Panc1 (cell line): ENCODE data around the gene ZNF185.

Experiments used
- POLR2AphosphoS5 ChIP-seq: IDR thresholded peaks from 2 replicates; pipeline ENCODE4 v1.6.1; 2012; ENCODE audit warnings: mild to moderate bottlenecking, low read depth, low read length, moderate library complexity
- TF ChIP-seq, protein P1 (sequence below): fragments of 450-650 bp; IDR thresholded peaks from 2 replicates; pipeline ENCODE4 v1.5.1; 2017; ENCODE audit warnings: mild to moderate bottlenecking
- TF ChIP-seq, protein P2 (sequence below), 2 experiments: IDR thresholded peaks; 2 replicates each; pipeline ENCODE4 v1.6.1; 2011 to 2012; ENCODE audit warnings: low read depth in 2 of 2, control low read depth in 1 of 2, low read length in 1 of 2, mild to moderate bottlenecking in 1 of 2, moderate library complexity in 1 of 2; ENCODE audit not compliant: insufficient read depth in 1 of 2

DNA sequence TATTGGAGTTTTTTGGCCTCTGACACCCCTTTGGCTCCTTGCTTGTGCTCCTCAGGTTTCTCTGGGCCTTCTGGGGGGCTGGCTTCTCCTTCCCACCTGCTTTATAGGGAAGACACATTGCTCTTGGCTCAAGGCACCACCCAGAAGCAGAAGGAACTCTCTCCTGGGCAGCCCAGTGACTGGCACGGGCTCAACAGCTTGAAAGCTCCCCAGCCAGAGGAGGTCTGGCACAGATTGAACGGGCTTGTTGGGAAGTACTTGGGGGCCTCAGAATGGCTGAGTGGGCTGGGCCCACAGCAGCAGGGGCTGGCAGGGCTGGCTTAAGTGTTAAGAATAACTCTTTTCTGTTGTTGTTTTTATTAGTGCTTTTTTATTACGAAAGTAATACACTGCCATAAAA is 11.2 kb upstream of the ZNF185 start:
- TF ChIP-seq, protein P1, sequence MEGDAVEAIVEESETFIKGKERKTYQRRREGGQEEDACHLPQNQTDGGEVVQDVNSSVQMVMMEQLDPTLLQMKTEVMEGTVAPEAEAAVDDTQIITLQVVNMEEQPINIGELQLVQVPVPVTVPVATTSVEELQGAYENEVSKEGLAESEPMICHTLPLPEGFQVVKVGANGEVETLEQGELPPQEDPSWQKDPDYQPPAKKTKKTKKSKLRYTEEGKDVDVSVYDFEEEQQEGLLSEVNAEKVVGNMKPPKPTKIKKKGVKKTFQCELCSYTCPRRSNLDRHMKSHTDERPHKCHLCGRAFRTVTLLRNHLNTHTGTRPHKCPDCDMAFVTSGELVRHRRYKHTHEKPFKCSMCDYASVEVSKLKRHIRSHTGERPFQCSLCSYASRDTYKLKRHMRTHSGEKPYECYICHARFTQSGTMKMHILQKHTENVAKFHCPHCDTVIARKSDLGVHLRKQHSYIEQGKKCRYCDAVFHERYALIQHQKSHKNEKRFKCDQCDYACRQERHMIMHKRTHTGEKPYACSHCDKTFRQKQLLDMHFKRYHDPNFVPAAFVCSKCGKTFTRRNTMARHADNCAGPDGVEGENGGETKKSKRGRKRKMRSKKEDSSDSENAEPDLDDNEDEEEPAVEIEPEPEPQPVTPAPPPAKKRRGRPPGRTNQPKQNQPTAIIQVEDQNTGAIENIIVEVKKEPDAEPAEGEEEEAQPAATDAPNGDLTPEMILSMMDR, result no peak
- no peak for TF ChIP-seq POLR2AphosphoS5
- TF ChIP-seq, protein P2, sequence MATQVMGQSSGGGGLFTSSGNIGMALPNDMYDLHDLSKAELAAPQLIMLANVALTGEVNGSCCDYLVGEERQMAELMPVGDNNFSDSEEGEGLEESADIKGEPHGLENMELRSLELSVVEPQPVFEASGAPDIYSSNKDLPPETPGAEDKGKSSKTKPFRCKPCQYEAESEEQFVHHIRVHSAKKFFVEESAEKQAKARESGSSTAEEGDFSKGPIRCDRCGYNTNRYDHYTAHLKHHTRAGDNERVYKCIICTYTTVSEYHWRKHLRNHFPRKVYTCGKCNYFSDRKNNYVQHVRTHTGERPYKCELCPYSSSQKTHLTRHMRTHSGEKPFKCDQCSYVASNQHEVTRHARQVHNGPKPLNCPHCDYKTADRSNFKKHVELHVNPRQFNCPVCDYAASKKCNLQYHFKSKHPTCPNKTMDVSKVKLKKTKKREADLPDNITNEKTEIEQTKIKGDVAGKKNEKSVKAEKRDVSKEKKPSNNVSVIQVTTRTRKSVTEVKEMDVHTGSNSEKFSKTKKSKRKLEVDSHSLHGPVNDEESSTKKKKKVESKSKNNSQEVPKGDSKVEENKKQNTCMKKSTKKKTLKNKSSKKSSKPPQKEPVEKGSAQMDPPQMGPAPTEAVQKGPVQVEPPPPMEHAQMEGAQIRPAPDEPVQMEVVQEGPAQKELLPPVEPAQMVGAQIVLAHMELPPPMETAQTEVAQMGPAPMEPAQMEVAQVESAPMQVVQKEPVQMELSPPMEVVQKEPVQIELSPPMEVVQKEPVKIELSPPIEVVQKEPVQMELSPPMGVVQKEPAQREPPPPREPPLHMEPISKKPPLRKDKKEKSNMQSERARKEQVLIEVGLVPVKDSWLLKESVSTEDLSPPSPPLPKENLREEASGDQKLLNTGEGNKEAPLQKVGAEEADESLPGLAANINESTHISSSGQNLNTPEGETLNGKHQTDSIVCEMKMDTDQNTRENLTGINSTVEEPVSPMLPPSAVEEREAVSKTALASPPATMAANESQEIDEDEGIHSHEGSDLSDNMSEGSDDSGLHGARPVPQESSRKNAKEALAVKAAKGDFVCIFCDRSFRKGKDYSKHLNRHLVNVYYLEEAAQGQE (IDR thresholded peaks at IDR 0.05; ENCODE audit: insufficient read depth in 1 of 2, low read depth in 2 of 2, low read length in 1 of 2), result no peak
